Measurements from ENCODE around the gene PROP1.
"Not testable (repeated sequence)": the region's sequence is repeated elsewhere in the genome, so short reads cannot be mapped to it uniquely, and the experiment has no call there.

DNA sequence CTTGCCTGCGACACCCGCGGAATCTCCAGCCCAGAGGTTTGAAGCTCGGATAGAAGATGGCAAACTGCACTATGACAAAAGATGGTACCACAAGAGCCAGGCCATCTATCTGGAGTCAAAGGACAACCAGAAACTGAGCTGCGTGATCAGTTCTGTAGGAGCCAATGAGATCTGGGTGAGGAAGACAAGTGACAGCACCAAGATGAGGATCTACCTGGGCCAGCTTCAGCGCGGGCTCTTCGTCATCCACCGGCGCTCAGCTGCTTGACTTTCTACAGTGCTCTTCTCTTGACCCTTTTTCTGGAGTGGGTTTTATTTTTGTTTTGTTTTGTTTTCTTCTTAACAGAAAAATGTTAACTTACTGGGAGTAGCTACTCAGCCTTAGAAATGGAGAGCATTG is 24.0 kb downstream of the PROP1 start:
- TF ChIP-seq, protein P1, sequence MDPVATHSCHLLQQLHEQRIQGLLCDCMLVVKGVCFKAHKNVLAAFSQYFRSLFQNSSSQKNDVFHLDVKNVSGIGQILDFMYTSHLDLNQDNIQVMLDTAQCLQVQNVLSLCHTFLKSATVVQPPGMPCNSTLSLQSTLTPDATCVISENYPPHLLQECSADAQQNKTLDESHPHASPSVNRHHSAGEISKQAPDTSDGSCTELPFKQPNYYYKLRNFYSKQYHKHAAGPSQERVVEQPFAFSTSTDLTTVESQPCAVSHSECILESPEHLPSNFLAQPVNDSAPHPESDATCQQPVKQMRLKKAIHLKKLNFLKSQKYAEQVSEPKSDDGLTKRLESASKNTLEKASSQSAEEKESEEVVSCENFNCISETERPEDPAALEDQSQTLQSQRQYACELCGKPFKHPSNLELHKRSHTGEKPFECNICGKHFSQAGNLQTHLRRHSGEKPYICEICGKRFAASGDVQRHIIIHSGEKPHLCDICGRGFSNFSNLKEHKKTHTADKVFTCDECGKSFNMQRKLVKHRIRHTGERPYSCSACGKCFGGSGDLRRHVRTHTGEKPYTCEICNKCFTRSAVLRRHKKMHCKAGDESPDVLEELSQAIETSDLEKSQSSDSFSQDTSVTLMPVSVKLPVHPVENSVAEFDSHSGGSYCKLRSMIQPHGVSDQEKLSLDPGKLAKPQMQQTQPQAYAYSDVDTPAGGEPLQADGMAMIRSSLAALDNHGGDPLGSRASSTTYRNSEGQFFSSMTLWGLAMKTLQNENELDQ (tag by site-specific recombination; IDR thresholded peaks at IDR 0.05; ENCODE audit: low read depth), result not testable (repeated sequence)
- TF ChIP-seq ZBTB8A, ZNF600, GLIS1 (tag by site-specific recombination; IDR thresholded peaks at IDR 0.05): not testable (repeated sequence)
- TF ChIP-seq, protein P2, sequence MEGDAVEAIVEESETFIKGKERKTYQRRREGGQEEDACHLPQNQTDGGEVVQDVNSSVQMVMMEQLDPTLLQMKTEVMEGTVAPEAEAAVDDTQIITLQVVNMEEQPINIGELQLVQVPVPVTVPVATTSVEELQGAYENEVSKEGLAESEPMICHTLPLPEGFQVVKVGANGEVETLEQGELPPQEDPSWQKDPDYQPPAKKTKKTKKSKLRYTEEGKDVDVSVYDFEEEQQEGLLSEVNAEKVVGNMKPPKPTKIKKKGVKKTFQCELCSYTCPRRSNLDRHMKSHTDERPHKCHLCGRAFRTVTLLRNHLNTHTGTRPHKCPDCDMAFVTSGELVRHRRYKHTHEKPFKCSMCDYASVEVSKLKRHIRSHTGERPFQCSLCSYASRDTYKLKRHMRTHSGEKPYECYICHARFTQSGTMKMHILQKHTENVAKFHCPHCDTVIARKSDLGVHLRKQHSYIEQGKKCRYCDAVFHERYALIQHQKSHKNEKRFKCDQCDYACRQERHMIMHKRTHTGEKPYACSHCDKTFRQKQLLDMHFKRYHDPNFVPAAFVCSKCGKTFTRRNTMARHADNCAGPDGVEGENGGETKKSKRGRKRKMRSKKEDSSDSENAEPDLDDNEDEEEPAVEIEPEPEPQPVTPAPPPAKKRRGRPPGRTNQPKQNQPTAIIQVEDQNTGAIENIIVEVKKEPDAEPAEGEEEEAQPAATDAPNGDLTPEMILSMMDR (tag by site-specific recombination; IDR thresholded peaks at IDR 0.05), result not testable (repeated sequence)
- TF ChIP-seq, protein P3, sequence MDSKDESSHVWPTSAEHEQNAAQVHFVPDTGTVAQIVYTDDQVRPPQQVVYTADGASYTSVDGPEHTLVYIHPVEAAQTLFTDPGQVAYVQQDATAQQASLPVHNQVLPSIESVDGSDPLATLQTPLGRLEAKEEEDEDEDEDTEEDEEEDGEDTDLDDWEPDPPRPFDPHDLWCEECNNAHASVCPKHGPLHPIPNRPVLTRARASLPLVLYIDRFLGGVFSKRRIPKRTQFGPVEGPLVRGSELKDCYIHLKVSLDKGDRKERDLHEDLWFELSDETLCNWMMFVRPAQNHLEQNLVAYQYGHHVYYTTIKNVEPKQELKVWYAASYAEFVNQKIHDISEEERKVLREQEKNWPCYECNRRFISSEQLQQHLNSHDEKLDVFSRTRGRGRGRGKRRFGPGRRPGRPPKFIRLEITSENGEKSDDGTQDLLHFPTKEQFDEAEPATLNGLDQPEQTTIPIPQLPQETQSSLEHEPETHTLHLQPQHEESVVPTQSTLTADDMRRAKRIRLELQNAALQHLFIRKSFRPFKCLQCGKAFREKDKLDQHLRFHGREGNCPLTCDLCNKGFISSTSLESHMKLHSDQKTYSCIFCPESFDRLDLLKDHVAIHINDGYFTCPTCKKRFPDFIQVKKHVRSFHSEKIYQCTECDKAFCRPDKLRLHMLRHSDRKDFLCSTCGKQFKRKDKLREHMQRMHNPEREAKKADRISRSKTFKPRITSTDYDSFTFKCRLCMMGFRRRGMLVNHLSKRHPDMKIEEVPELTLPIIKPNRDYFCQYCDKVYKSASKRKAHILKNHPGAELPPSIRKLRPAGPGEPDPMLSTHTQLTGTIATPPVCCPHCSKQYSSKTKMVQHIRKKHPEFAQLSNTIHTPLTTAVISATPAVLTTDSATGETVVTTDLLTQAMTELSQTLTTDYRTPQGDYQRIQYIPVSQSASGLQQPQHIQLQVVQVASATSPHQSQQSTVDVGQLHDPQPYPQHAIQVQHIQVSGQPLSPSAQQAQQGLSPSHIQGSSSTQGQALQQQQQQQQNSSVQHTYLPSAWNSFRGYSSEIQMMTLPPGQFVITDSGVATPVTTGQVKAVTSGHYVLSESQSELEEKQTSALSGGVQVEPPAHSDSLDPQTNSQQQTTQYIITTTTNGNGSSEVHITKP (tag by site-specific recombination; IDR thresholded peaks at IDR 0.05), result not testable (repeated sequence)
